ENCODE data around the gene OSBPL10. TPM values are rescaled to one million over a fixed set of nuclear protein-coding genes. Genes with fewer than 3 reads are reported as not detected.

Gene OSBPL10
- total RNA-seq, 2 donors from 2014 or later, result 23.8 to 33.6 TPM

DNA sequence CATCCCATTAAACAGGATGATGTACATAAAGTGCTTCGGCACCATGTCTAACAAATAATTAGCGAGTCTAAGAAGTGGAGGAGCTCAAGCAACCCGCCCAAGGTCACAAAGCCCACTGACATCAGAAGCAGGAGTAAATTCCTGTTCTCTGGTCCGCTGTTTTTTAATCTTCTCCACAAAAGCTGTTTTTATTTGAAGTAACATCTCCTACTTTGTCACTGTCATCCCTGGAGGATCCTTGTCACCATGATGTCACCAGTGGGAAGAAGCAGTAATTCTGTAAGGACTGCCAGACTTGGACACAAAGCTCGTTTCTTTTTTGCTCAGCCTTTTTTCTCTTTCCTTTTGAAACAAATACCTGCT, 232.1 kb downstream of the OSBPL10 start:
- peaks cover 35% of the 10 kb centered on the region for H3K4me1 Mint-ChIP-seq
- peaks cover 5% of the 10 kb centered on the region for H3K4me1 ChIP-seq (ENCODE audit: control insufficient read depth, insufficient read depth, low read length)
- H3K9me3 ChIP-seq (ENCODE audit: control insufficient read depth, low read length), result no peaks in the 10 kb centered on the region

DNA sequence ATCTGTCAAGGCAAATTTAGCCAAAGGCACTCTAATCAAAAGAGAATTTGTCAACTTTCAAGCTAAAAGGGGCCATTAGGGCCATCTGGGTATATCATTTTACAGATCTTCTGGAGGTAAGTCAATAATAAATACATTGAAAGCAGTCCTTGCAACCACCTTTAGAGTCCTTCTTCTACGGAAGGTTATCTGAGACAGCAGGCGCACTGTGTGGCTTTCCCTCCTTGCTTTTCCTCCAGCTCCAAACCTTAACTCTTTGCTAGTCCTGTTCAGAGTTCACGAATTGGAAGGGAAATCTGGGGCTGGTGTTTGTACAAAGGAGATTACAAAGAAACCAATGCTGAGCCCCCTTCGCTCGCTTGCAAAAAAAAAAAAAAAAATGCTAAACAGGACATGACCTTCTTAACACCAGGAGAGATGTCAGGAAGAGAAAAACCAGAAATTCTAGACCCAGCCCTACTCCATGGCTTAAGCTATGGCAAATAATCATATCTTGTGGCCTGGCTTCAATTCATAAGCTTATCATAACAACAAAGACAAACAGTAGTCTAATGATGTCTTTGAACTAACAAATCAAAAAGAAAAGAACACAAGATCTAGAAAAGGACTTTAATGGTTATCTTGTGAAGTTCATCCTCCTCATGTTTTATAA, 232.7 kb downstream of the OSBPL10 start:
- Histone ChIP-seq H3K27ac (ENCODE audit: low read depth, low read length) (no peak overlapping the region), H3K27me3 (ENCODE audit: control insufficient read depth, insufficient read depth, low read length, poor library complexity, severe bottlenecking) (no peaks in the 10 kb centered on the region), H3K4me3 (ENCODE audit: low read length) (no peak overlapping the region), H3K9me3 (ENCODE audit: control insufficient read depth, low read length) (no peaks in the 10 kb centered on the region), H3K9ac (ENCODE audit: extremely low read depth, low read length, poor library complexity, severe bottlenecking) (no peak overlapping the region), H3K4me1 (ENCODE audit: control insufficient read depth, insufficient read depth, low read length) (peaks cover 1% of the 10 kb centered on the region), H3K36me3 (ENCODE audit: control insufficient read depth, insufficient read depth, low read length) (no peaks in the 10 kb centered on the region)
- Mint-ChIP-seq H3K4me3 (no peak overlapping the region), H3K36me3 (ENCODE audit: low read depth) (peaks cover 2% of the 10 kb centered on the region), H3K9me3 (no peaks in the 10 kb centered on the region), H3K27me3 (ENCODE audit: insufficient read depth) (no peaks in the 10 kb centered on the region), H3K27ac (no peak overlapping the region), H3K4me1 (peaks cover 29% of the 10 kb centered on the region)
- no peak for DNase-seq
- TF ChIP-seq, protein P1, sequence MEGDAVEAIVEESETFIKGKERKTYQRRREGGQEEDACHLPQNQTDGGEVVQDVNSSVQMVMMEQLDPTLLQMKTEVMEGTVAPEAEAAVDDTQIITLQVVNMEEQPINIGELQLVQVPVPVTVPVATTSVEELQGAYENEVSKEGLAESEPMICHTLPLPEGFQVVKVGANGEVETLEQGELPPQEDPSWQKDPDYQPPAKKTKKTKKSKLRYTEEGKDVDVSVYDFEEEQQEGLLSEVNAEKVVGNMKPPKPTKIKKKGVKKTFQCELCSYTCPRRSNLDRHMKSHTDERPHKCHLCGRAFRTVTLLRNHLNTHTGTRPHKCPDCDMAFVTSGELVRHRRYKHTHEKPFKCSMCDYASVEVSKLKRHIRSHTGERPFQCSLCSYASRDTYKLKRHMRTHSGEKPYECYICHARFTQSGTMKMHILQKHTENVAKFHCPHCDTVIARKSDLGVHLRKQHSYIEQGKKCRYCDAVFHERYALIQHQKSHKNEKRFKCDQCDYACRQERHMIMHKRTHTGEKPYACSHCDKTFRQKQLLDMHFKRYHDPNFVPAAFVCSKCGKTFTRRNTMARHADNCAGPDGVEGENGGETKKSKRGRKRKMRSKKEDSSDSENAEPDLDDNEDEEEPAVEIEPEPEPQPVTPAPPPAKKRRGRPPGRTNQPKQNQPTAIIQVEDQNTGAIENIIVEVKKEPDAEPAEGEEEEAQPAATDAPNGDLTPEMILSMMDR (conservative IDR thresholded peaks at IDR 0.05), result no peak
- WGBS, 2 experiments (ENCODE audit: insufficient coverage in 1 of 2, insufficient read length in 1 of 2), result 90 to 92% methylated on average over 2 to 5 of the region's 5 CpGs

More for the DNA sequence above, 232.1 kb downstream of the OSBPL10 start:
- H3K9me3 Mint-ChIP-seq, result no peaks in the 10 kb centered on the region
- Histone ChIP-seq H3K27ac (ENCODE audit: low read depth, low read length) (no peak overlapping the region), H3K9ac (ENCODE audit: extremely low read depth, low read length, poor library complexity, severe bottlenecking) (no peak overlapping the region), H3K4me3 (ENCODE audit: low read length) (no peak overlapping the region), H3K36me3 (ENCODE audit: control insufficient read depth, insufficient read depth, low read length) (no peaks in the 10 kb centered on the region), H3K27me3 (ENCODE audit: control insufficient read depth, insufficient read depth, low read length, poor library complexity, severe bottlenecking) (no peaks in the 10 kb centered on the region)
- peaks cover 2% of the 10 kb centered on the region for H3K36me3 Mint-ChIP-seq (ENCODE audit: low read depth)
- H3K27ac Mint-ChIP-seq, result no peak overlapping the region
- H3K27me3 Mint-ChIP-seq (ENCODE audit: insufficient read depth), result no peaks in the 10 kb centered on the region
- H3K4me3 Mint-ChIP-seq, result no peak overlapping the region
- WGBS, 2 experiments (ENCODE audit: insufficient coverage in 1 of 2, insufficient read length in 1 of 2), result 93 to 100% methylated on average over 3 to 5 of the region's 5 CpGs
- TF ChIP-seq, protein P1 (conservative IDR thresholded peaks at IDR 0.05), result no peak
- no peak for DNase-seq

DNA sequence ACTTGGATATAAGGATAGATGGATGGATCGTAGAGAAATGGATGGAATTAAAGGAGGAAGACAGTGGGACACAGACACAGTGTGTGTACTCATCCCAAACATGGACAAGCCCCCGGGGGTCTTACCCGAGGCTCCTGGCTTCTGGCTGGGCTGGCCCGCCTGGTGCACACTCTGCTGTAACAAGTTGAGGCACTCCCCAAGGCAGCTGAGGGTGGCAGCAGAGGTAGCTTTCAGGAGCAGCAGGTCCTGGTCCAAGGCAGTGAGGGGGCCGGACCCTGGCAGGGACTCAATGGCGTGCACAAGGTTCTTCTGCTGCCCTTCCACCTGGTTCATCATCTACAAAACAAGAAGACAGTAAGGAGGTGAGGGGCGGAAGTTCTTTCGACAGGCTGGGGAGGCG, 233.3 kb downstream of the OSBPL10 start:
- H3K27ac ChIP-seq (ENCODE audit: low read depth, low read length), result no peak overlapping the region
- H3K4me1 ChIP-seq (ENCODE audit: control insufficient read depth, insufficient read depth, low read length), result no peaks in the 10 kb centered on the region
- H3K9me3 ChIP-seq (ENCODE audit: control insufficient read depth, low read length), result no peaks in the 10 kb centered on the region
- no peaks in the 10 kb centered on the region for H3K27me3 ChIP-seq (ENCODE audit: control insufficient read depth, insufficient read depth, low read length, poor library complexity, severe bottlenecking)
- Mint-ChIP-seq H3K36me3 (ENCODE audit: low read depth) (peaks cover 2% of the 10 kb centered on the region), H3K4me1 (peaks cover 24% of the 10 kb centered on the region), H3K9me3 (no peaks in the 10 kb centered on the region), H3K4me3 (no peak overlapping the region), H3K27me3 (ENCODE audit: insufficient read depth) (no peaks in the 10 kb centered on the region), H3K27ac (no peak overlapping the region)
- no peaks in the 10 kb centered on the region for H3K36me3 ChIP-seq (ENCODE audit: control insufficient read depth, insufficient read depth, low read length)
- WGBS, 2 experiments (ENCODE audit: insufficient coverage in 1 of 2, insufficient read length in 1 of 2), result 95% methylated on average over 4 to 9 of the region's 9 CpGs
- TF ChIP-seq, protein P1 (conservative IDR thresholded peaks at IDR 0.05), result no peak
- DNase-seq, result no peak
- H3K9ac ChIP-seq (ENCODE audit: extremely low read depth, low read length, poor library complexity, severe bottlenecking), result no peak overlapping the region
- H3K4me3 ChIP-seq (ENCODE audit: low read length), result no peak overlapping the region
